Measurements from ENCODE around the gene DNM2.
A peak's percentile ranks its signal among the peaks of the same experiment; 100 is the strongest.
"Not testable (repeated sequence)": the region's sequence is repeated elsewhere in the genome, so short reads cannot be mapped to it uniquely, and the experiment has no call there.

DNM2 gene

GRCh38 chr19:10870955-10871603, 153.2 kb downstream of the DNM2 start, which contains the start of gene CARM1:
Gene CARM1 (plus strand): TSS chr19:10871553. CDS start chr19:10871703, 150 bp downstream.
- DNase-seq = peak; percentile 99

- peak; percentile 52 for DNase-seq
Observed at GRCh38 chr19:10871711-10872545, 154.0 kb downstream of the DNM2 start.

- DNase-seq = peak; percentile 32
Observed at GRCh38 chr19:10872546-10873107, 154.7 kb downstream of the DNM2 start.

GRCh38 chr19:10874024-10874423, 156.1 kb downstream of the DNM2 start:
- no peak for DNase-seq

DNA sequence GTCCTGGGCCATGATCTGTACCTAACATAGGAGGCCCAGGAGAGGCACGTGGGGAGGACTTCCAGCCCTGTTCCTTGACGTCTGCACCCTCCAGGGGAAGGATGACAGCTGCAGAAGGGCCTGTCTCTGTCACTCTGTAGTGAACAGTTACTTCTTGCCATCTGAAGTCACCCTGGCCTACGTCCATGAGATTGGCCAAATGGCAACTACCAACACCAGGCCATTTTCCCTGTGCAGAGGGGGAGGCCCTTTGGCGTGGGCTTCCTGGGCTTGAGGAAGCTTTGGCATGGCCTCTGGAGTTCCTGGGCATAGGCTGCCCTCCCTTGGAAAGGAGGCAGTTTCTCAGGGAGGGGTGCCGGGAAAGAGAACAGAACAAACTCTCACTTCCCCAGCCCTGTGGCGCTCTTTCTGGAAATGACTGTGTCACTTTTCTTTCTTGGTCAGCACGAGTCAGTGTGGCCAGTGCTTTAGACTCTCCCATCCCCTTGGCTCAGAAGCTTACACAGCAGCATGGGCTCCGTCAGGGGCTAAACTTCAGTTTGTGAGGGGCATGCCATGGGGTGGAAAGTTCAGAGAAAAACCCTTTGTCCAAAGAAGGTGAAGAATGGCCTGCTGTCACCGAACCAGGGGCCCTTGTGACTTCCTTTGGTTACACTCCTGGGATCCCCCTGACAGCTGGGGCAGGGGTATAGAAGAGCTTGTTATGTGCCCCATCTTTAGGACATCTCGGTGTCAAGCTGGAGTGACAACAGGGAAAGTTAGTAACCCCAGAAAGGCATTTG, 158.8 kb downstream of the DNM2 start:
- DNase-seq = no peak

- DNase-seq = not testable (repeated sequence)
Observed at GRCh38 chr19:10877608-10878007, 159.7 kb downstream of the DNM2 start.

DNA sequence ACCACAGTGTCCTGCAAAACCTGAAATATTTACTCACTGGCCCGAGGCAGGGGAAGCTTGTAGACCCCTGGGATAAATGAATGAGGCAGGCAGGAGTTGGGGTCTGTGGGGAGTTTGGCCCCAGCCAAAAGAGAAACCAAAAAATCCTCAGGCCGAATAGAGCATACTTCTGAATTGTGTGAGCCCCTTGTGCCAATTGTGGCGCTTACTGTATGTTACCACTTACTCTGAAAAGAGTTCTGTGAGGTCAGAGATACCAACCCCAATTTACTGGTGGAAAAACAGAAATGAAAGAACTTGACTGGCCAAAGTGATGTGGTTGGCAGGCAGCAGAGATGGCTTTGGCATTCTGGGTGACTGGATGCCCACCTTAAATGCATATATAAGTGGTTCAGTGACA, 160.4 kb downstream of the DNM2 start:
- DNase-seq = no peak
